Subcutaneous adipose tissue (tissue), 4 donors: Measurements from ENCODE around the gene UBQLN3. TPM values are rescaled to one million over a fixed set of nuclear protein-coding genes. Genes with fewer than 3 reads are reported as not detected.

Source experiments
- CTCF ChIP-seq: fragments of 450-650 bp; IDR thresholded peaks from one replicate; pipeline ENCODE4 v1.5.1; 2016; ENCODE audit warnings: low read depth, mild to moderate bottlenecking, control low read depth, antibody characterized with exemption, moderate library complexity
- total RNA-seq, 4 donors: library from RNA; depleted of rRNA; stranded (reverse); fragments of >200 nt; gene quantifications; one replicate each; pipeline ENCODE4 v1.1.0, GENCODE V29; 2016

UBQLN3 gene
- total RNA-seq, 4 donors from 2014 or later = 0.17 to 0.57 (median 0.49) TPM; not detected in 1

- TF ChIP-seq CTCF = no peak
These were observed 48.7 kb downstream of the UBQLN3 start for GRCh38 chr11:5460983-5461621.

Other genes with a start within 250 kb of the UBQLN3 start
- not detected for gene HBE1, start 240.0 kb downstream of the UBQLN3 start, total RNA-seq
- gene OR51B4, start 208.0 kb downstream of the UBQLN3 start, total RNA-seq = not detected
- not detected for gene OR51B2, start 185.7 kb downstream of the UBQLN3 start, total RNA-seq
- under 1 TPM in 2 of 4 donors, not detected in 2; 0.66 to 0.85 TPM for gene OR51B5, start 166.4 kb downstream of the UBQLN3 start, total RNA-seq
- gene OR51B6, start 158.4 kb downstream of the UBQLN3 start, total RNA-seq = not detected
- not detected for gene OR51M1, start 126.1 kb downstream of the UBQLN3 start, total RNA-seq
- not detected for gene OR51Q1, start 87.8 kb downstream of the UBQLN3 start, total RNA-seq
- 1 to 10 TPM in 1 of 4 donors, not detected in 3; 2.9 TPM for gene OR51I1, start 68.4 kb downstream of the UBQLN3 start, total RNA-seq
- gene OR51I2, start 60.6 kb downstream of the UBQLN3 start, total RNA-seq = not detected
- gene OR52D1, start 21.3 kb downstream of the UBQLN3 start, total RNA-seq = not detected
- under 1 TPM; 0.34 to 0.98 (median 0.71) TPM for gene UBQLNL, start 6.7 kb upstream of the UBQLN3 start, total RNA-seq
- gene OR52H1, start 38.6 kb upstream of the UBQLN3 start, total RNA-seq = not detected
- not detected for gene OR52B6, start 70.9 kb upstream of the UBQLN3 start, total RNA-seq
- 1 to 10 TPM; 1.6 to 9.2 (median 3.4) TPM for gene TRIM6, start 86.7 kb upstream of the UBQLN3 start, total RNA-seq
- 10 to 100 TPM in 1 of 4 donors, 1 to 10 TPM in 3; 4.1 to 12.1 (median 8.1) TPM for gene TRIM34, start 115.0 kb upstream of the UBQLN3 start, total RNA-seq
- gene TRIM5, start 175.1 kb upstream of the UBQLN3 start, total RNA-seq = 10 to 100 TPM; 12.6 to 22.8 (median 16.7) TPM
- 10 to 100 TPM; 35.9 to 96.8 (median 64.8) TPM for gene TRIM22, start 179.8 kb upstream of the UBQLN3 start, total RNA-seq
- under 1 TPM in 2 of 4 donors, not detected in 2; 0.22 to 0.75 TPM for gene OR56B1, start 226.5 kb upstream of the UBQLN3 start, total RNA-seq
- not detected for gene OR52N4, start 244.3 kb upstream of the UBQLN3 start, total RNA-seq